GM21825 (cell line): Measurements from ENCODE around the gene TMEM201.

Experiments used
- ATAC-seq: cut with Tn5 transposase; IDR thresholded peaks from one replicate; pipeline ENCODE4 v1.9.1; 2021; ENCODE audit warnings: mild to moderate bottlenecking, moderate library complexity; ENCODE audit not compliant: unreplicated experiment

The TMEM201 gene

DNA sequence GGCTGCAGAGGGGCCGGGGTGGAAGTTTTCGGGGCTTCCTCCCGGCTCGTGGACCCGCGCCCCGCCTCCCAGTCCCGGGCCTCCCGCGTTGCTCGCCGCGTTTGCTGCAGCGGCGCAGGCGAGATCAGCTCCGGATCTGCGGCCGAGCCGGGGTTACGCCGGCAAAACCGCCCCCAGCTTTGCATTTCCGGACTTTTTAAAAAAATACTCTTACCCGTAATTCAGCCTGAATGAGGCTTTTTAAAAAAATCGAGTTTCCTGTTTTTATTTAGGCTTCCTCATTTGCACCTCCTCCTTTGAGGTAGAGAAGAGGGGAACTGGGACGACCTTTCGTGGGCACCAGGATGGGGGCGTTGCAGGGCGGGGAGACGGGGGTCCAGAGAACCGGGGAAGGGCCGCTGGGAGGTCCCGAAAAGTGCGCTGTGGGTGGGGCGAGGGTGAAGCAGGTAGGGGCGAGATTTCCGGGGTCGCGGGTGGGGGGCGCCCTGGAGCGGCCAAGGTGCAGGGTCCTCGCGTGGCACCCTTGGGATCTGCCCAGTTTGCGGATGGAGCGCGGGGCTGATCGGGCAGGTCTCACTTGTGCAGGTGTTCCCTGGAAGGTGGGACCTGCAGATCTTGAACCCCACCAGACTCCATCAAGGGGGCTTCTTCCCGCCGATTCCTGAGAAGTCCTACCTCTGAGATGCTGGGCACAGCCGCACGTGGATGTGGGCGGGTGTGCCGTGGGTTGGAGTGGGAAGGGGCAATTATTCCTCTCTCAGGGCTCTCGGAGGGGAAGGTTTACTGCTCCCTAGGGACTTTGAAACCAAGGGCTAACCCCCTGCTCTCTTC lies 63.9 kb downstream of the TMEM201 start:
- no peak for ATAC-seq

DNA sequence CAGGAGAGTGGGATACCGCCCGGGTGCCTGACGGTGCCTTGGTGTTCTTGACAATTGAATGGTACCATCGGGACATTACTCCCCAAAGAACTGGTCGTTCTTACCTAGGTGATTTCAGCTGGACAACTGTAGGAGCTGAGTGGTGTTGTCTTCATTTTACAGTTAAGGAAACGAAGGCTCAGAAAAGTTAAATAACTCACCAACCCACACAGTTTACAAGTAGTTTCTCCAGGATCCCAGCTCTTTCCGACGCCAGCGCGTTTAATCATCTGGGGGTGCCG lies 64.4 kb downstream of the TMEM201 start:
- no peak for ATAC-seq

DNA sequence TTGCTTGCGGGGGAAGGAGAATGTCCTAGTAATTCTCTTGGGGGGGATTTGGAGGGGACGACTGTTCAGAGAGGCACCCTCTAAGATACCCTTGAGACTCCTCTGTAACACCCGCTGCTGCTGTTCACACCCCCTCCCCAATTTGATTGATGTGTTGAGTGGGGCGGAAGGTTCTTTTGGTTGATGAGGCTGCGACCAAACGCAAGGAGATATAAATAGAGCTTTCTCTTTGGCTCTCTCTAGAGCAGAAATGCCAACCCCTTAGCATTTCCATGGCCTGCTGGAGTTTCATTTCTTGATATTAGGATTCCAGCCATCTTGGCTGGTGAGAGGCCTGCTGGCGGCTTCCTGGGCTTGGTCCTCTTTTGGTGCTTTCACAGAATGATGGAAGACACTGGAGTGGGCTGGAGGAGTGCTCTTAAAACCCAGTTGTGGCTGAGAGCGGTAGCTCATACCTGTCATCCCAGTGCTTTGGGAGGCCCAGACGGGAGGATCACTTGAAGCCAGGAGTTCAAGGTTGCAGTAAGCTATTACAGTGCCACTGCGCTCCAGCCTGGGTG lies 64.9 kb downstream of the TMEM201 start:
- no peak for ATAC-seq

- no peak for ATAC-seq
Measured at GRCh38 chr1:9654051-9654833, 65.5 kb downstream of the TMEM201 start.

- no peak for ATAC-seq
Measured at GRCh38 chr1:9654834-9655723, 66.4 kb downstream of the TMEM201 start.

DNA sequence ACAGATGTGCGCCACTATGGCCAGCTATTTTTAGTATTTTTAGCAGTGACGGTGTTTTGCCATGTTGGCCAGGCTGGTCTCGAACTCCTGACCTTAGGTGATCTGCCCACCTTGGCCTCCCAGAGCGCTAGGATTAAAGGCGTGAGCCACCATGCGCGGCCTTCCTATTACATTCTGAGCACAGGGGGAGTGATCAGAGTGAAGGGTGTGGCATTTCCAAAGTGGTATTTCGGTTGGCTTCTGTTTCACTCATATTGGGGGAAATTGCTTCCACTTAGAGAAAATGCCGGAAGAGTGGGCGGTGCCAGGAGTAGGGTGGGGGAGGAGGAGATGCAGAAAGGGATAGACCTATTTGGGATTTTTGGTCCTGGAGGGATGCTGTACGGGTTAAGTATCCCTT lies 67.1 kb downstream of the TMEM201 start:
- ATAC-seq, result no peak

GRCh38 chr1:9657521-9658032 lies 68.9 kb downstream of the TMEM201 start:
- no peak for ATAC-seq

GRCh38 chr1:9658199-9658598 lies 69.5 kb downstream of the TMEM201 start:
- no peak for ATAC-seq

GRCh38 chr1:9659328-9659727 lies 70.6 kb downstream of the TMEM201 start:
- no peak for ATAC-seq

GRCh38 chr1:9663257-9663656 lies 74.5 kb downstream of the TMEM201 start:
- ATAC-seq, result no peak
